GM21717 (cell line): Measurements from ENCODE around the gene FBXW10.
A peak's percentile ranks its signal among the peaks of the same experiment; 100 is the strongest.
"Not testable (repeated sequence)": the region's sequence is repeated elsewhere in the genome, so short reads cannot be mapped to it uniquely, and the experiment has no call there.

Experiments
- ATAC-seq: cut with Tn5 transposase; IDR thresholded peaks from one replicate; pipeline ENCODE4 v1.9.1; 2021; ENCODE audit warnings: mild to moderate bottlenecking, moderate library complexity; ENCODE audit not compliant: unreplicated experiment

Gene FBXW10

DNA sequence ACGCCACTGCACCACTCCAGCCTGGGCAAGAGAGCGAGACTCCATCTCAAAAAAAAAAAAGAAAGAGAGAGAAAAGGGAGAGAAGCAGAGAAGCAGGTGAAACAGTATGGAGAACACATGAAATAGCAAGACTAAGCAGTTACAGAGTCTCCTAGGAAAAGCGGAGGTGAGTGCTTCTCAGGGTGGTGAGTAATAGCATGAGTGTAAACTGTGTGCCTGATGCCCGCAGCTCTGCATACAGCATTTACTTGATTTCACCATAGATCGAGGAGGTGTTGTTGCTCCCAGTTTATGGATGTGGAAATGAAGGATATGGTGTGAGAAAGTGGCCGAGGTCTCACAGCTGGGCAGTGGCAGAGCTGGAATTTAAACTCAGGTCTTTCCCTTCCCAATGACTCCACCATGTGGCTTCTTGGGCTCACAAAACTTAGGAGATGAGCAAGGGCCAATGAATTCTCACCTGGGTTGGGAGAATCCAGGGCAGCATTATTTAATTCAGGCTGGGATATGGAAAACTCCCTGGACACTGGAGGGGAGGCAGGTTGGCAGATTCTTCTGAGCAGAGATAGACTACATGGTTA lies 10.1 kb downstream of the FBXW10 start:
- ATAC-seq = not testable (repeated sequence)

DNA sequence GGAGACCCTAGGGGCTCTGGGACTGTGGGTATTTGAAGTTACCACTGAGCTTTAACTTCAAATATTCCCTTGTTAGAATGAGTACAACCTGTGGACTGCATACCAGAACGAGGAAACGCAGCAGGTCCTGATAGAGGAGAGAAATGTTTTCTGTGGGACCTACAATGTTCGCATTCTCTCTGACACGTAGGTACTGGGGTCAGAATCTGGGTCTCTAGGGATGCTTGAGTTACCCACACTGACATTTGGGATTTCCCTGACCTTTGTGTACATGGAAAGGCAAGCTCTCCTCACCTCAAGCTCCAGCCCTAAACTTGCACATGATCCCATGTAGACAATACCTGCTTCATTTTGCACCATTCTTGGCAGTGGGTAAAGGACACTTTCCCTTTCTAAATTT lies 12.1 kb downstream of the FBXW10 start:
- ATAC-seq = not testable (repeated sequence)

DNA sequence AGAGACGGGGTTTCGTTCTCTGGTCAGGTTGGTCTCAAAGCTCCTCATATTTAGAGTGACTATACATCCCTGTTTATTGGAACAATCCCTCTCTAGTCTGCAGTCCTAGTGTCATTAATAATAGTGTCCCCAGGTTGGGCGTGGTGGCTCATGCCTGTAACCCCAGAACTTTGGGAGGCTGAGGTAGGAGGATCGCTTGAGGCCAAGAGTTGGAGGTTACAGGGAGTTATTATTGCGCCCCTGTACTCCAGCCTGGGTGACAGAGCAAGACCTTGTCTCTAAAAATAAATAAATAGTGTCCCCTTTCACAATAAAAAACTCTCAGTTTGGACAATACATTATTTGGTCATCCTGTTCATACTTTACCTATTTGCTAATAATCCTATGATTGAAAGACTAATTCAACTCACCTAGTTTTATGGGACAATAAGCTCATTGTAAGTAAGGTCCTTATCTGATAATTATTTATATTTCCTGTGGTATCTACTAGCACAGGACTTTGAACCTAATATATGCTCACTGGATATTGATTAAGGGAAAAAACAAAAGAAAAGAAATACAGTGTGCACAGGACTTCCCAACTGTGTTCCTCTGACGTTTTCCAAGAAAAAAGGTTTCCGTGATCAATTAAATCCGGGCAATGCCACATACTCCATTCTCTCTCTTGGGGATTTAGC lies 13.7 kb downstream of the FBXW10 start:
- ATAC-seq = not testable (repeated sequence)

DNA sequence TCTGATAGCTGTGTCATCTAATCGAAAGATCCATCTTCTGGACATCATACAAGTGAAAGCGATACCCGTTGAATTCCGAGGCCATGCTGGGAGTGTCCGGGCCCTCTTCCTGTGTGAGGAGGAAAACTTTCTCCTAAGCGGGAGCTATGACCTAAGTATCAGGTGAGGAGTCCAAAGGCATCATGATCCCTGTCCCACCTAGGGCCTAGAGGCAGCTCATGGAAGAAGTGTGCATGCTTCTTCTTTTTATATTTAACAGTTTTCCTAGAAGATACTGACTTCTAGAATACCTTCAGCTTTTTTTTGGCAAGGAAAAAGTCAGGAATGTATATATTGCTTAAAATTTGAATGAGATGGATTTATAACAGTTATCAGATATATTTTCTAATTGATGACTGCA lies 14.5 kb downstream of the FBXW10 start:
- ATAC-seq = not testable (repeated sequence)

DNA sequence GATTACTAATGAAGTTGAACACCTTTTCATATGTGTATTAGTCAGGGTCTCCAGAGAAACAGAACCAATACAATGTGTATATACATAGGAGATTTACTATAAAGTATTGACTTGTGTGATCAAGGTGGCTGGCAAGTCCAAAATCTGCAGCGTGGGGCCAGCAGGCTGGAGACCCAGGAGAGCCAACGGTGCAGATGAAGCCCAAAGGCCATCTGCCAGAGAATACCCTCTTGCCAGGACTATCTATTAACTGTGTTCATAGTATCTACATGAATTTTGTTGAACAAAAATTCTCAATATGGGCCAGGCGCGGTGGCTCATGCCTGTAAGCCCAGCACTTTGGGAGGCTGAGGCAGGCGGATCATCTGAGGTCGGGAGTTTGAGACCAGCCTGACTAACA lies 16.4 kb downstream of the FBXW10 start:
- not testable (repeated sequence) for ATAC-seq

DNA sequence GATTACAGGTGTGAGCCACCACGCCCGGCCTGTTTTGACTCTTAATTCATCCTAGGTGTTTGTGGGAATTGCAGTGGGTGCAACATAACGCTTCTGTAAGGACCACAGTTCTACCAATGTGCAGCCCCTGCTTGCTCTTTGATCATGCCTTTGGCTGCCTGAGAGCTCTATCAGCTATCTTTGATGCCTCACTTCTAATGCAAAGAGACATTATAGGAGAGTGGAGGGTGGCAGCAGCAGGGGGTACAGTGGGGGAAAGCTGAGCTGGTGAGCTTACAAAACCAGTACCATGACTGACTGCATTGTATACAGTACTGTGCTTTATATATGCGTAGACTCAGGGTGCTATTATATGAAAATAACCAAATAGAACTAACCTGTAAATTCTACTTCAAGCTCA lies 26.7 kb downstream of the FBXW10 start:
- not testable (repeated sequence) for ATAC-seq

DNA sequence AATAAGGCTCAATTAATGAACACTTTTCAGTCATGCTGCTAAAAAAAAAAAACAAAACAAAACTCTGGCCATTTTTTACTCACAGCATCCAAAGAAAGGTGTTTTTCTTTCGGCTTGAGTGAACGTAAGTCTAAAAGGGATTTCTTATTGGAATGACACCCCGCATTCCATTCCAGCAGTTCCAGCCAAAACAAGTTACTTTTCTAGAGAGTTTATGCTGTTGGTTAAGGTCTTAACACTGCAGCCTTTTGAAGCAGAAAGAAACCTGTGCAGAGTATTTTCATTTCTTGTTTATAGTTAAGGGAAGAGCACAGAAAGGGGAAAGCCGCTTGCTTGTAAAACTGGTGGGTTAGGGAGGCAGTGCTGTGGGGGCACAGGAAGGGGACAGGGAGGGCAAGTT lies 27.2 kb downstream of the FBXW10 start:
- not testable (repeated sequence) for ATAC-seq

DNA sequence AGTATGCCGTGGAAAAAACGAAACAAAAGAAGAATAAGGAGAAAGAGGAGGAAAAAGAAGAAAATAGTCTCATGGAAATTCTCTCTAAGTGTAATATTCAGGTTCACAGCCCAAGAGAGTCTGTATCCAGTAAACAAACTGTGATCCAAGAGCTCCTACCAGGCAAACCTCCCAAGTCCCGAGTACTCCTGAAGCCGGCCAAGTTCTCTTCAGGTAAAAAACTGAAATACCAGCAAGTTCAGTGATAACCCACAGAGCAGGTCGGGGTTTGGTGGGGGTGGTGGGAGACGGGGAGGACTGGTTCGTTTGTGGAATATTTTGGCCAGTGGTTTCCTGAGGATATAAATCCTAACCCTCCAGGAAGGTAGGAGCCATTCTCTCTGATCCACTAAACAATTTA lies 28.6 kb downstream of the FBXW10 start:
- no peak for ATAC-seq

DNA sequence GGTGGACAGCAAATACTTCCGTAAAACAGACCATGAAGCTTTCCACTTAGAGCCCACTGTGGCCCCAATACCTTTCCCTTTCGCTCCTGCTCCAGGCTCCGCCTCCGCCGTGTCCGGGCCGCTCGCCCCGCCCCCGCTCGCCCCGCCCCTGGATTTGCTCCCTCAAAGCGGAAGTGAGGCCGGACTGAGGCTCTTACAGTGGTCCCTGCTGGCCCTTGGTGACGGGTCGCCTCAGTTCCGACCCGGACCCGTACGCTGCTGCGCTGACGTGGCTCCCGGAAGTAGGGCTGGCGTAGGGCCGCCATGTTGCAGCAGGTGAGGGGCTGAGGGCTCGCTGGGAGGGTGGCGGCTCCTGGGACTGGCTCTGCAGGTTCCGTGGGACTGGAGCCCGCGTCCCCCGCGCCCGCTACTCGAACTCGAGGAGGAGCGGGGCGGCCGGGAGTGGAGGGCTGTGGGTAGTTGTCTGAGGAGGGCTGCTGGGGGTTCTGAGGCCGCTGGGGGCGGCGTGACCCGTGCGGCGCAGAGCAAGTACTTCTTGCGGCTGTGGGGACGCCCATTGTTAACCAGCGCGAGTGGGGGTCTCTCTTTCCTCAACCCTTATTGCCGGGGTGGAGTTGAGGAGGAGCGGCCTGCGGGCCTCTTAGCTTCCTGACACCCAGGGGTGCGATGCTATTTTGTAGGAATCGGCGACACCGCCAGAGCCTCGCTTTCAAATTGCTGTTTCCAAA lies 37.3 kb downstream of the FBXW10 start, which contains the start of gene TVP23B:
TSS of gene TVP23B (plus strand) at position 193 of the 728 bp plus-strand sequence. CDS start at position 304, 111 bp downstream.
- ATAC-seq = peak; percentile 96

DNA sequence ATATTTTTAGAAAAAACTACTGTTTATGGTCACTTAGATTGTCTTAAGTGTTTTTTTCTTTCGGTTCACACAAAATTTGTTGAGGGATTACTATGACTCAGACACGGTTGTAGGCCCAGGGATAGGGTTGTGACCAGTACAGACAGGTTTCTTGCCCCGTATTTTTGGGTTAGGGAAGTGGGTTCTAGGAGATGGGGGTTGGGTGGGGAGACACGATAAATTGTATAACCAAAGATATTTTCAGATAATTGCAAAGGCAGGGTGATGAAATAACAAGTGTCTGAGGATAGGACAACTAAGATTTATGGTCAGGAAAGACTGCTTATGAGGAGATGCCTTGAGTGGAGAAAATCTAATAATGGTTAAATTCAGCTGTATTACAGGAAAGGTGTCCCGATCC lies 38.0 kb downstream of the FBXW10 start:
- ATAC-seq = not testable (repeated sequence)

DNA sequence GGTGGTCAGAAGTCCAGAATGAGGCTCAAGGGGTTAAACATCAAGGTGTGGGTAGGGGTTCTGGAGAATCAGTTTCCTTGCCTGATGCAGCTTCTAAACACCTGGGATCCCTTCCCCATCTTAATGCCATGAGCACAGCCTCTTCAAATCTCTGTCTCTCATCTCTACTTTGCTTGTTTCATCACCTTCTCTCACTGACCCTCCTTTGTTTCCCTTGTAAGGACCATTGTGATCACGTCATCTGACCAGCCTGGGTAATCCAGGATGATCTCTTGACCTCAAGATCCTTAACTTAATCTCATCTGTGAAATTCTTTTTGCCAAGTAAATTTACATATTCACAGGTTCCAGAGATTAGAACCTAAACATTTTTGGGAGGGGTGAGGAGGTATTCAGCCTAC lies 42.1 kb downstream of the FBXW10 start:
- ATAC-seq = not testable (repeated sequence)

DNA sequence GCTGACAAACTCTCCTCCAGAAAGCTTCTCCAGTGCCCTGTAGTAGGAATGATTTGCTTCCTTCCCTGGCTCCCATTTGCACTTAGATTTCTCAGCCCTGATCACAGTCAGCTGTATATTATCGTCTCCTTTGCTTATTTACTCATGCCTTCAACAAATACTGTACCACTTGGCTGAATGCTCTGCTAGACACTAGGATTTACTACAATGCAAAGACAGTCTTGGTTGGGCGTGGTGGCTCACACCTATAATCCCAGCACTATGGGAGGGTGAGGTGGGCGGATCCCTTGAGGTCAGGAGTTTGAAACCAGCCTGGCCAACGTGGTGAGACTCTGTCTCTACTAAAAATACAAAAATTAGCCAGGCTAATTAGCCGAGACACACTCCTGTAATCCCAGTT lies 43.0 kb downstream of the FBXW10 start:
- ATAC-seq = not testable (repeated sequence)

DNA sequence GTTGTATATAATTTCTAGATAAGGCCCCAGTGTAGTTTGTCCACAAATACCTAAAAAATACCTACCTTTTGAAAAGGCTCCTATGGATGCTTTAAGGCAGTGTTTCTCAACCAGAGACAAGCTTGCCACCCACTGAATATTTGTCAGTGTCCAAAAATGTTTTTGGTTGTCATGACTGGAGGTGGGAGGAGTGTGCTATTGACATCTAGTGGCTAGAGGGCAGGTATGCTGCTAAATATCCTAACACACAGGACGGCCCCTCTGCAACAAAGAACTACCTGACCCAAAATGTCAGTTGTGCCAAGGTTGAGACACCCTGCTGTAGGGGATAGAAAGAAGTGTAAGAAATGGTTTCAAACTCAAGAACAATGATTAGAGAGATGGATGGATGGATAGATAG lies 47.5 kb downstream of the FBXW10 start:
- not testable (repeated sequence) for ATAC-seq

DNA sequence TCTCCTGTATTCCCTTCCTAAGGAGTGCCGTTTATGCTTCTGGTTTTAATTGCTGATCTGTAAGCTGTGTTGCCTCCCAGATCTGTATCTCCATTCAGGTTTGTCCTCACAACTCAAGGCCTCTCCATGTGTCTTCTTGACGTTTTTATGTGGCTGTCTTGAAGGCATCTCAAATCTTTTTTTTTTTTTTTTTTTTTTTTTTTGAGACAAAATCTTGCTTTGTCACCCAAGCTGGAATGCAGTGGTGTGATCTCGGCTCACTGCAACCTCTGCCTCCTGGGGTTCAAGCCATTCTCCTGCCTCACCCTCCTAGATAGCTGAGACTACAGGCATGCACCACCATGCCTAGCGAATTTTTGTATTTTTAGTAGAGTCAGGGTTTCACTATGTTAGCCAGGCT lies 51.0 kb downstream of the FBXW10 start:
- not testable (repeated sequence) for ATAC-seq

DNA sequence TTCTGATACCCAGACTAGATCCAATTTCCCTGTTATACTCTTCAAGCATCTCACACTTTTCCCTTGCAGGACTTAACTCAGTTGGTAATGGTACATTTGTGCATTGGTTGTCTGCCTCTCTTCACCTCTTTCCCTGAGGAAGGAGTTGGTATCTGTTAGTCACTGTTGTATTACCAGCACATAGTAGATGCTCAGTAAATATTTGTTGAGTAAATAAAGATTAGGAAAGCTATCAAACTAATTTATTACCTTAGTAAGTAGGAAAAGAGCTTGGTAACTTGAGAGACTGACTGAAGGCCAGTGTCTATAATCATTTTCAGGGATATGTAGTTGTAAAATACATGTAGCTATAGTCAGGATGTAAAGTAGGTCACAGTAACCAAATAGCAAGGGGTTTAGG lies 53.0 kb downstream of the FBXW10 start:
- ATAC-seq = not testable (repeated sequence)

DNA sequence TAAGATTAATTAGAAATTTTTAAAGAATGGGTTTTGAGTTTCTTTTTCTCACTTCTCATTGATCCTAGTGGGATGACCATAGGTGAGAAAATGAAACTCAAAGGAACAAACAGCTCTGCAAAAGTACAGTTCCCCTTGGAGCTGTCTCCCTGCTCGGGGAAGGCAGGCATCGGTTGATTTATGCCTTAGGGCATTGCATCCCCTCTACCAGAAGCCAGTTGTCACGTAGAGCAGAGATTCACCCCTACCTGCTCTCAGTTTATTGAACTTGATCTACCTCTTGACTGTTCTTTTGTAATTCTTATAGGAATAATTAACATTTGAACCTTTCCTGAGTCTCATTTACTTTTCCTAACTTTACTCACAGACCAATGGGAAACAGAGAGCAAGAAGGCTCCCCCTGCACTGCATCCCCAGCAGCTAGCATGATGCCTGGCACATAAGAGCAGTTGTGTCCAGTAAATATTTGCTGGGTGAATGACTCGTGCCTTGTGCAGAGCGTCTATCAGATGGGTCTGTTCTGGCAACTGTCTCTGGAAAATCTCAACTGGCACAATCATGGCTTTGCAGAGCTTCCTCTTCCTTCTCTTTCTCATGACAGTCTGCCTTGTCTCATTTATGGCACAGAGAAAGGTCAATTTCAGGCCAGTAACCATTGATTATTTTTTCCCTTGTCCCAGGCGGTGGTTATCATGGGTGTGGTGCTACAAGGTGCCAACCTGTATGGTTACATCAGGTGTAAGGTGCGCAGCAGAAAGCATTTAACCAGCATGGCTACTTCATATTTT lies 59.8 kb downstream of the FBXW10 start:
- ATAC-seq = not testable (repeated sequence)

DNA sequence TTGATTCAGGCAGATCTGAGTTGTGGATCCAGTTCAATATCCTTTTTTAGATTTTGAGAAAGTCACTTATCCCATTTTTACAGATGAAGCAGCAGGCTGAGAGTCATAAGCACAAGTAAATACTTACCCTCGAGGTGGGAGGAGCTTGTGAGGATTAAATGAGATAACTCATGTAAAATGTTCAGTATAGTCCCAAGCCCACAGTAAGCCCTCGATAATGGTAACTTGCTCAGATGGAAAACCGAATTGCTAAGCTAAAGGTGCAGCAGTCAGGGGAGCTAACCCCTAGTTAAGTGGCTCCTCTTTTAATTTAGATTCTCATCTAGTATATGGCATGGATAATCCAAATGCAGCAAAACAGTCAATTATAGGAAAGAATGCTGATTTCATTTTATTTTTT lies 72.1 kb downstream of the FBXW10 start:
- ATAC-seq = not testable (repeated sequence)

DNA sequence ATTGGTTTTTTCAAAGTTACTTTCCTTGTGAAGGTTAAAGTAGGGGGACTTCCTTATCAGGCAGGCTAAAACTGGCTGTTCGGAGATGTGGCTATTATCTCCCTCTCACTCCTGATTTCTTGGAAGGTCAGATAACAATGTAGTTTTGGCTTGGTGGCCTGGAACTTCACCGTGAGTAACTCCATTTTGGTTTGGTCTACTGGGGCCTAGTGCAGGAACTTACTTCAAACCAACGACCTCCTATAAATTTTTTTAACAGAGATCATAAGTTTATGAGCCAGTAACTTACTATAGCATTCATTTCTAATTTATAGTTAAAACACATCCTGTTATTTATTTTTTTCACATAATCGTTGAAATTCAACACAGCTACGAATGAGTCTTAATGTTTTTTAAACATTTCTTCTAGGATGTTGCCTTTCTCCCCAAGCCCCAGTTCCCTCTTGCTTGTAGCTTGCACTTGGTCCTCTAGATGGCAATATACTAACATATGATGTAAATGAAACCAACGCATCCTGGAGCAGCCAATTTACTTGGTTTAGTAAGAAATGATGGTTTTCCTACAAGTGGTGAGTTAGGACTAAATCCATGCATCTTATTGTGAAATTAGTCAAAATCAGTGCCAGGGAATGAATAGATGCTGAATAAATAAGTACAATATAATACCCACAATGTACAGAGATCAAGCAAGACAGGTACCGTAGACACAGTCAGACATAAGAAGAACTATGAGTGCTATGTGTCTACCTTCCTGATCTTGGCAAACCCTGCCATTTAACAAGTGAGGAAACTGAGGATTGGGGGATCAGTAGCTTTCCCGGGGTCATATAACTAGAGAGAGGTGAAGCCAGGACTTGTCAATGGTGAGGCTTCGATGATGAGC lies 72.9 kb downstream of the FBXW10 start:
- ATAC-seq = not testable (repeated sequence)

DNA sequence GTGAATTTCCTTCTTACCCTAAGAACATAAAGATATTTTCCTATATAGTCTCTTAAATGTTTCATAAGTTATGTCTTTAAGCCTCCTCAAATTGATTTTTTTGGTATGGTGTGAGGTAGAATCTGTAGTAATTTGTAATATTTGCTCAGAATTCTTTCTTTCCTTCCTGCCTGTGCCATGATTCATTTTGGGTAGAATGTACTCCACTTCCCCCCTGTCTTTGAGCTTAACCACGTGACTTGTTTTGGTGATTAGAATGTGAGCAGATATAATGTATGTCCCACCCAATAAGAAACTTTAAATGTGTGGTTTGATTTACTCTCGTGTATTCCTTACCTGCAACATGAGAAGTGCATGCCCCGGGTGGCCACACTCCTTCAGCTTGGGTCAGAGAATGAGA lies 77.6 kb downstream of the FBXW10 start:
- ATAC-seq = not testable (repeated sequence)

DNA sequence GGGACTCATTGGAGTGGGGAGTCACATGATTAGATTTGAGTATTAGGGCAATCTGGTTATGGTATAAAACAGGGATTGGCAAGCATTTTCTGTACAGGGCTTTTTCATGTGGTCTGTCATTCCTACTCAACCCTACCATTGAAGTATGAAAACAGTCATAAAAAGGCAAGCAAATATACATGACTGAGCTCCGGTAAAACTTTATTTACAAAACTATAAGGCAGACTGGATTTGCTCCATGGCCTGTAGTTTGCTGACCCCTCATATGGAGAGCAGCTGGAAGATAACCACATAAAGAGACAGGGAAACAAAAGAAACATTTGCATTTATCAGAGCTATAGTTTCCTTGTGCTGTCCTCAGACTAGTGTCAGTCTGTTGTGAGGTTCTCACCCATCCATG lies 83.8 kb downstream of the FBXW10 start:
- not testable (repeated sequence) for ATAC-seq
